ENCODE measurements around the gene RBL2.
A peak's percentile ranks its signal among the peaks of the same experiment; 100 is the strongest.
"Not testable (repeated sequence)": the region's sequence is repeated elsewhere in the genome, so short reads cannot be mapped to it uniquely, and the experiment has no call there.

The RBL2 gene, protein sequence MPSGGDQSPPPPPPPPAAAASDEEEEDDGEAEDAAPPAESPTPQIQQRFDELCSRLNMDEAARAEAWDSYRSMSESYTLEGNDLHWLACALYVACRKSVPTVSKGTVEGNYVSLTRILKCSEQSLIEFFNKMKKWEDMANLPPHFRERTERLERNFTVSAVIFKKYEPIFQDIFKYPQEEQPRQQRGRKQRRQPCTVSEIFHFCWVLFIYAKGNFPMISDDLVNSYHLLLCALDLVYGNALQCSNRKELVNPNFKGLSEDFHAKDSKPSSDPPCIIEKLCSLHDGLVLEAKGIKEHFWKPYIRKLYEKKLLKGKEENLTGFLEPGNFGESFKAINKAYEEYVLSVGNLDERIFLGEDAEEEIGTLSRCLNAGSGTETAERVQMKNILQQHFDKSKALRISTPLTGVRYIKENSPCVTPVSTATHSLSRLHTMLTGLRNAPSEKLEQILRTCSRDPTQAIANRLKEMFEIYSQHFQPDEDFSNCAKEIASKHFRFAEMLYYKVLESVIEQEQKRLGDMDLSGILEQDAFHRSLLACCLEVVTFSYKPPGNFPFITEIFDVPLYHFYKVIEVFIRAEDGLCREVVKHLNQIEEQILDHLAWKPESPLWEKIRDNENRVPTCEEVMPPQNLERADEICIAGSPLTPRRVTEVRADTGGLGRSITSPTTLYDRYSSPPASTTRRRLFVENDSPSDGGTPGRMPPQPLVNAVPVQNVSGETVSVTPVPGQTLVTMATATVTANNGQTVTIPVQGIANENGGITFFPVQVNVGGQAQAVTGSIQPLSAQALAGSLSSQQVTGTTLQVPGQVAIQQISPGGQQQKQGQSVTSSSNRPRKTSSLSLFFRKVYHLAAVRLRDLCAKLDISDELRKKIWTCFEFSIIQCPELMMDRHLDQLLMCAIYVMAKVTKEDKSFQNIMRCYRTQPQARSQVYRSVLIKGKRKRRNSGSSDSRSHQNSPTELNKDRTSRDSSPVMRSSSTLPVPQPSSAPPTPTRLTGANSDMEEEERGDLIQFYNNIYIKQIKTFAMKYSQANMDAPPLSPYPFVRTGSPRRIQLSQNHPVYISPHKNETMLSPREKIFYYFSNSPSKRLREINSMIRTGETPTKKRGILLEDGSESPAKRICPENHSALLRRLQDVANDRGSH

DNA sequence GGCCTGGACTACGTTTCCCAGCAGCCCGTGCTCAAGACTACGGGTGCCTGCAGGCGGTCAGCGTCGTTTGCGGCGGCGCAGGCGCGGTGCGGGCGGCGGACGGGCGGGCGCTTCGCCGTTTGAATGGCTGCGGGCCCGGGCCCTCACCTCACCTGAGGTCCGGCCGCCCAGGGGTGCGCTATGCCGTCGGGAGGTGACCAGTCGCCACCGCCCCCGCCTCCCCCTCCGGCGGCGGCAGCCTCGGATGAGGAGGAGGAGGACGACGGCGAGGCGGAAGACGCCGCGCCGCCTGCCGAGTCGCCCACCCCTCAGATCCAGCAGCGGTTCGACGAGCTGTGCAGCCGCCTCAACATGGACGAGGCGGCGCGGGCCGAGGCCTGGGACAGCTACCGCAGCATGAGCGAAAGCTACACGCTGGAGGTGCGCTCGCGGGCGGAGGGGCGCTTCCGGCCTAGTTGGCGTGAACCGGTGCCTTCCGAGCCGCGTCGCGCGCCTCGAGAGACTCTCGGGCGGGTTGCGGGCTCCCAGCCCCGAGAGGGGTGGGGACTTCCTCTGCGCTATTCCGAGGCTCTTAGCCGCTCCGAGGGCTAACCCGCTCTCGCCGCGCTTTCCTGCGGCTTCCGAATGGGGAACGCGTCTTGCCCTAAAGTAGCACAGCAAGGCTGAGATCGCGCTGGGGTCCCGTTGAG, at the start of gene RBL2:
Gene RBL2 (plus strand): TSS at position 95 of the 689 bp plus-strand sequence. CDS start 86 bp downstream, at position 181.
- peak; percentile 87 for DNase-seq (ENCODE audit: low read depth, low spot score)

DNA sequence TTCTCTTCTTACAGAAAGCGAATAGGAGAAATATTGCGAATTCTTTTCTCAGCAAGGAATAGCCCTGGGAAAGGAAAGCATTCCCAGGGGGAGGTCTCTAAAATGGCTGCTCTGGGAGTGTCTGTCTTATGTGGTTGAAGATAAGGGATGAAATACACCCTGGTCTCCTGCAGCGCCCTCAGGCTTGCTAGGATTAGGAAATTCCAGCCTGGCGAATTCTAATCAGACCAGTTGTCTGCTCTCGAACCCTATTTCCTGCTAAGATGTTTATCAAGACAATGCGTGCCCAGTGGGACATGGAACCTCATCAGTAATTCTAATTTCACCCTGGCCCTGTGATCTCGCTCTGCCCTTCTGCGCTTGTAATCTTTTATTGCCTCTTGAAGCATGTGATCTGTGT, 49.7 kb upstream of the RBL2 start:
- DNase-seq (ENCODE audit: low read depth, low spot score): not testable (repeated sequence)

DNA sequence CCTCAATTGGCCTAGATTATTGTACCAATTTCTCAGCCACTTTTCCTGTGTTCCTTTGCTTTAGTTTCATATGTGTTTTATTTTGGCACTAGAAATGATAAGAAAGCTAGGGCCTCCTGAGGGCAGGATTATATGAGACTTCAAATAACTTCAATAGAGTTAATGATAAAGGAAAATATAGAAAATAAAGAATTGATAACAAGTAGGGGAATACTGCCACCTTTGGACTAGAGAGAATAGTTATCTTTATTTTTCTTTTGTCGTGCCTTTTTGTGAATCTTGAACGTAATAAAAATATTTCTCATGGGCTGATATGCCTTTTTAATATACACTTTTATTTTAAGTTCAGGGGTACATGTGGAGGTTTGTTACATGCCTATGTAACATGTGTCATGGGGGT, 29.3 kb upstream of the RBL2 start:
- DNase-seq (ENCODE audit: low read depth, low spot score): no peak

DNA sequence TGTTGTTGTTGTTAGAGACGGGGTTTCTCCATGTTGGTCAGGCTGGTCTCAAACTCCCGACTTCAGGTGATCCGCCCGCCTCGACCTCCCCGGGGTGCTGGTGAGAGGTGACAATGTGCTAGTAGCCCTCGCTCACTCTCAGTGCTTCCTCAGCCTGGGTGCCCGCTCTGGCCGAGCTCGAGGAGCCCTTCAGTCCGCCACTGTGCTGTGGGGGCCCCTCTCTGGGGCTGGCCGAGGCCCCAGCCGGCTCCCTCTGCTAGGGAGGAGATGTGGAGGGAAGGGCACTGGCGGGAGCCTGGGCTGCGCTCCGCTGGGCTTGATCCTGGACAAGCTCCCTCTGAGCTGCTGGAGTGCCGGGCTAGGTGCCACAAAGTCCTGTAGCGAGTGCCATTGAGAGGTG, 21.7 kb upstream of the RBL2 start:
- DNase-seq (ENCODE audit: low read depth, low spot score): no peak

DNA sequence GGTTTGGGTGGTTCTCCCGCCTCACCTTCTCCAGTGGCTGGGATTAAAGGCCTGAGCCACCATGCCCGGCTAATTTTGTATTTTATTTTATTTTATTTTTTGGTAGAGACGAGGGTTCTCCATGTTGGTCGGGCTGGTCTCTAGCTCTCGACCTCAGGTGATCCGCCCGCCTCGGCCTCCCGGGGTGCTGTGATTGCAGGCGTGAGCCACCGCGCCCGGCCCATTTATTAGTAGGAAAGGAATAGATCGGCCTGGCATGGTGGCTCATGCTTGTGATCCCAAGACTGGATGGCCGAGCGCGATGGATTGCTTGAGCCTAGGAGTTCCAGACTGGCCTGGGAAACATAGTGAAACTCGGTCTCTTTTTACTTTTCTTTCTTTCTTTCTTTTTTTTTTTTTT, 20.4 kb upstream of the RBL2 start:
- DNase-seq (ENCODE audit: low read depth, low spot score): no peak

DNA sequence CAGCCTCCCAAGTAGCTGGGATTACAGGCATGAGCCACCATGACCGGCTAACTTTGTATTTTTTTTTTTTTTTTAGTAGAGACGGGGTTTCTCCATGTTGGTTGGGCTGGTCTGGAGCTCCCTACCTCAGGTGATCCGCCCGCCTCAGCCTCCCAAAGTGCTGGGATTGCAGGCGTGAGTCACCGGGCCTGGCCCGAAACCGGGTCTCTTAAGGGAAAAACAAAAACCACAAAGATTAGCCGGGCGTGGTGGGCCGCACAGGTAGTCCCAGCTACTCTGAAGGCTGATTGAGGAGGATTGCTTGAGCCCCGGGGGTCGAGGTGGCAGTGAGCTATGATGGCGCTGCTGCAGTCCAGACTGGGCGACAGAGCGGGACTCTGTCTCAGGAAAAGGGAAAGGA, 19.9 kb upstream of the RBL2 start:
- DNase-seq (ENCODE audit: low read depth, low spot score): no peak

DNA sequence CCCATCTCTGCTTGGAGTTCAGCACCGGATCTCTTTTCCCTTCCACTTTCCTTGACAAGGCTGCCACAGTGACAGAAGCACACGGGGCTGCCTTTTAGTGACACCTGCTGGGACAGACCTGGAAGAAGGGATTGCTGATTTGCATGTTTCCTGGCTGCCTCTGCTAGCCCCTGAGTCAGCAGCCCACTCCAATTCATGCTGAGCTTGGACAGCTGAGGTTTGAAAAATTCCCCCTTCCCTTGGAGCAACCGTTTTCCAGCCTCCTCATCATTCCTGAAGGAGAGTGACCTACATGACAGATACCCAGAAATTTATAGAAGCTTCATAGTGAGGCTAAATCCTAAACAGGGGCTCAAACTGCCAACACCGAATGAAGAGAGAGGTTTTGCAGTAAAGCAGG, 18.8 kb upstream of the RBL2 start:
- peak; percentile 71 for DNase-seq (ENCODE audit: low read depth, low spot score)

DNA sequence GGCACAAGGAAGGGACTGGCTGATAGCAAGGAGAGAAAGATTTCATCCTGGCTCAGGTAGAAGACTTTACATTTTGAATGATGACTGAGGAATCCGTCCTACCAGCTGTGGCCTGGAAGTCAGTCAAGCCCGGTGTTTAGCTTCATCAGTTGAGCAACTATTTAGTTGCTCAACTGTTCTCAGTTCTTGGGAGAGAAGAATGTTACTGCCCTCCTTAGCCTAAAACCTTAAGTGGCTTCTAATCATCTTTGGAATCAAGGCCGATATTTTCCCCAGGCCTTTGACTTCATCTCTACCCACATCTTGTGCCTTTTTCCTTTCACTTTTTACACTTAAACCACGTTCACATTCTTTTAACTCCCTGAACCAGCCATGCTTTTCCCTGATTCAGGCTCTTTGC, 17.3 kb upstream of the RBL2 start:
- peak; percentile 15 for DNase-seq (ENCODE audit: low read depth, low spot score)

DNA sequence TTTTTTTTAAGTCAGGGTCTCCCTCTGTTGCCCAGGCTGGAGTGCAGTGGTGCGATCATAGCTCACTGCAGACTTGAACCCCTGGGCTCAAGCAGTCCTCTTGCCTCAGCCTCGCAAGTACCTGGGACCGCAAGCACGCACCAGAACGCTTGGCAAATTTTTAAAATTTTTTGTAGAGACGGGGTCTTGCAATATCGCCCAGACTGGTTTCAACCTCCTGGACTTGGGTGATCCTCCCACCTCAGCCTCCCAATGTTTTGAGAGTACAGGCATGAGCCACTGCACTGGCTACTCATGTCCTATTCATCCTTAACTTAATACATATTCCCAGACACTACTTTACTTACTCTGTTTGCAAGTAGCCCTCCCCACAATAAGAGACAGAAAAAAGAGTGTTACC, 16.3 kb upstream of the RBL2 start:
- no peak for DNase-seq (ENCODE audit: low read depth, low spot score)

DNA sequence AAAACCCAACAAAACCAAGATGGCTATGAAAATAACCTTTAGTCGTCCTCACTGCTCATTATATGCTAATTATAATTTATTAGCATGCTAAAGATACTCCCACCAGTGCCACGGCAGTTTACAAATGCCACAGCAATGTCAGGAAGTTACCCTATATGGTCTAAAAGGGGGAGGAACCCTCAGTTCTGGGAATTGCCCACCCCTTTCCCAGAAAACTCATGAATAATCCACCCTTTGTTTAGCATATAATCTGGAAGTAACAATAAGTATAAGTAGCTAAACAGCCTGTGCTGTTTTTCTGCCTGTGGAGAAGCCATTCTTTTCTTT, 14.9 kb upstream of the RBL2 start:
- DNase-seq (ENCODE audit: low read depth, low spot score): not testable (repeated sequence)

DNA sequence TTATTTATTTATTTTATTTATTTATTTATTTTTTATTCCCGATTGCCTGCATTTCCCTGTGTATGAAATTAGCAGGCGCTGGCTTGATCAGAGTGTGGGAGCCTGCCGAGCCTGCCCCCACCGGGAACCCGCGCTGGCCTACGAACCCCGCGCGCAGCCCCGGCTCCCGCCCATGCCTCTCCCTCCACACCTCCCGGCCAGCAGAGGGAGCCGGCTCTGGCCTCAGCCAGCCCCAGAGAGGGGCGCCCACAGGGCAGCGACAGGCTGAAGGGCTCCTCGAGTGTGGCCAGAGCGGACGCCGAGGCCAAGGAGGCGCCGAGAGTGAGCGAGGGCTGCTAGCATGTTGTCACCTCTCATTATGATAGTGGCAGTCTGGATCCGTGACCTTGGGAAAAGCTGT, 13.0 kb upstream of the RBL2 start:
- DNase-seq (ENCODE audit: low read depth, low spot score): no peak

DNA sequence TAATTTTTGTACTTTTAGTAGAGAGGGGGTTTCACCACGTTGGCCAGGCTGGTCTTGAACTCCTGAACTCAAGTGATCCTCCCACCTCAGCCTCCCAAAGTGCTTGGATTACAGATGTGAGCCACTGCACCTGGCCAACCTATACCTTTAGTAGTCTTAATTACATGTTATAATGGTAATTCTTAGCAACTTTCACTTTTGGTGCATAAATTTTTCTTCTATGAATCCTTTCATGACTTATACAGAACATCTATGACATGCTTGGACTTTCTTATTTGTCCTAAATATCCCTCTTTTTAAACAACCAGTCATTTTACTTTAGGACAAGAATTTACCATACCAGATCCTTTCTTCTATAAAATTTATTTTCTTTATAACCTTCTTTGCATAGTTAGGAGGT, 10.3 kb upstream of the RBL2 start:
- DNase-seq (ENCODE audit: low read depth, low spot score): not testable (repeated sequence)

DNA sequence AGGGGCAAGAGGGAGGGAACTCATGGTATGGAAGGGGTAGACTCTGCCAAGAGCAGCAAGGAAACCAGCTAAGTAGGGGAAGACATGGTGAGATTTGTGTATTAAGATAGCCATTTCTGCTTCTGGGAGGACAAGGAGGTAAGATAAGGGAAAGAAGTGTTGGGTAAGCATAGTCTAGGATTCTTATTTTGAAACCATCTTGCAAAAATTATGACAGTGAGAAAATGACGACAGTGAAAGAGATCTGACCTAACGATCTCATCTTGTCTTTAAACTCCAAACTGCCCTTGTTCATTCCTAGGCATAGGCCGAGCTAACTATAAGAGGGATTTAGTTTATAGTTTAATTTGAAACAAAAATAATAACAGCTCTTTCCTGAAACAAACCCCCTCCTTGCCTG, 5.6 kb upstream of the RBL2 start:
- no peak for DNase-seq (ENCODE audit: low read depth, low spot score)

DNA sequence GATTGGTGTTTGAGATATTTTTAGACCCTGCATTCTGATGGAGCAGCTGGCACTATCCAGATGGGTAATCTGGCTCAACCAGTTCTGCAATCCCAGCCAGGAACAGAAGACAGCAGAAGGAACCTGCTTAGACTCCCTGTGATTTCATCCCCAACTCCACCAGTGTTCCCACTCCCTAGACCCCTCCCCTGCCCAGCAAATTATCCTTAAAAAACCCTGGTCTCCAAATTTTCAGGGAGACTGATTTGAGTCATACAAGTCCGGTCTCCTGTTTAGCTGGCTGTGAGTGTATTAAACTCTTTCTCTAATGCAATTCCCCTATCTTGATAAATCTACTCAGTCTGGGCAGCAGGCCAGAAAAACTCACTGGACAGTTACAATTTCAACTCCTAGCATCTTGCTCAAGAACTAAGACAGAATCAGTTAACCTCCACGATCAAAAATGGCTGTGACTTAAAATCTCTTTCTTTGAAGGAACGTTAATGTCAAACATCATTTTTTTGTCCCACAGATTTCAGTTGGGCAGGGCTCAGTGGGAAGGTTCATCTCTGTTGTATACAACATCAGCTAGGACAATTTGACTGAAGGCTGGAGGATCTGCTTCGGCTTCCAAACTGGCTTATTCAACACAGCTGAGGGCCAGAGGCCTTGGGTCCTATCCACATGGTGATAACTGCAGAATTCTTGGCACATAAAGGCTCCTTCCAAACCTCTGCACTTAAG, 4.9 kb upstream of the RBL2 start:
- peak; percentile 31 for DNase-seq (ENCODE audit: low read depth, low spot score)

DNA sequence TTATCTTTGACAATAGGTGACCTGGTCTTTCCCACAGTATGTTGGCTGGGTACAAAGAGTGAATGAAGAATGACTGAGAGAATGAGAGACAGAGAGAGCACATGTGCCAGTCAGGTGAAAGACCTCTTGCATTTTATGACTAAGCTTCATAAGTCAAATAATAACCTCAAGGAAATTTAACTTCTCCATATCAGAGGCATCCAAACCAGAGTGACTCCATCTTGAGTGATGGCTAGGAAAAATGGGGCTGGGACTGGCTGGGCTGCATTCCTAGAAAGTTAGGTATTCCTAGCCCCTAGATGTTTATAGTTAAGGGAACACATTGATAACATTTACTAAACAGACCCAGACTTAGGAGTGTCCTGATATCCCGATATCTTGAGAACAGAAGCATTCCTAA, 3.9 kb upstream of the RBL2 start:
- peak; percentile 30 for DNase-seq (ENCODE audit: low read depth, low spot score)

DNA sequence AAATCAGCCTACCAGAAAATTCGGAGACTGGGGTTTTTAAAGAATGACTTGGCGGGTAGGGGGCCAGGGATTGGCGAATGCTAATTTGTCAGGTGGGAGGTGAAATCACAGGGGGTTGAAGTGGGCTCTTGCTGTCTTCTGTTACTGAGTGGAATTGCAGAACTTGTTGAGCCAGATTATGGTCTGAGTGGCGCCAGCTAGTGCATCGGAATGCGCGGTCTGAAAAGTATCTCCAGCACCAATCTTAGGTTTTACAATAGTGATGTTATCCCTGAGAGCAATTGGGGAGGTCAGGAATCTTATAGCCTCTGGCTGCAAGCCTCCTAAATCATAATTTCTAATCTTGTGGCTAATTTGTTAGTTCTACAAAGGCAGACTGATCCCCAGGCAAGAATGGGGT, 762 bp upstream of the RBL2 start:
- peak; percentile 90 for DNase-seq (ENCODE audit: low read depth, low spot score)

DNA sequence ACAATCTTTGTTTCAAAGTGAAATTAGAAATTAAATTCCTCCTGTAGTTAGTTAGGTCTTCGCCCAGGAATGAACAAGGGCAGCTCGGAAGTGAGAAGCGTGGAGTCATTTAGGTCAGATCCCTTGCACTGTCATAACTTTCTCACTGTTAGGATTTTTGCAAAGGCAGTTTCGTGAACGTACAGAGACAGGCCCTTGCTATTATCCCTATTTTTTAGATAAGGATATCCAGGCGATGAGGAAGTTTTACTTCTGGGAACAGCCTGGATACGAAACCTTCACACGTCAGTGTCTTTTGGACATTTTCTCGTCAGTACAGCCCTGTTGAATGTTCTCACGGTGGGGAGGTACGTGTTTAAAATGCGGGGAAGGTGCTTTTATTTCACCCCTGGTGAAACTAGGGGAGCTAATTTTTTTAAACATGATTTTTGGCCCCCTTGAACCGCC, 318 bp upstream of the RBL2 start:
- DNase-seq (ENCODE audit: low read depth, low spot score): no peak

DNA sequence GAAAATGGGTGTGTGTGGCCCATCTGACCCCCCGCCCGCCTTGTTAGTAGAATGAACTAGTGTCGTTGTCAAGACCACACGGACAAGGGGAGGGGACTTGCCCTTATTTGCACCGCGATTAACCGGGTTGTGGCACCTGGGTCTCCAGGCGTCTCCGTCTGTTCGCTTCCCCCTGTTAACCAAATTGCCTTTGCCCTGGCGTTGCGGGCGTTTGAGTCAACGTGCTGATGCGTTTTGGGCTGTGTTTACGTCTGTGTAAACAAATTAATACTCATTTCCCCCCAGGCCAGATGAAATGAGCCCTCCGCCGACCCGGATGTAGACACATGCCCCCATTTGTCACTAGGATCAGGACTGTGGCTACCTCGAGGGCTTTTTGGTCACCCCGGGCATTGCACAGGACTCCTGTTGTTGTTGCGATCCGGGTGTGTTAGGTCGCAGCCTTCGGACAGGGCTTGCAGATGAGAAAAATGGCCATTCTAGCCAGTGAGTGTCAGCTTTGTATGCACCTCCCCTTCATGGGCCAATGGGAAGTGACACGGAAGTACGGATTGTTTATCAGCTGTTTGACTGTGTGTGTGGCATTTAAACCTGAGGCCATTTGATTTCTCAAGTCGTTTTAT, 906 bp downstream of the RBL2 start:
- DNase-seq (ENCODE audit: low read depth, low spot score): peak; percentile 87

DNA sequence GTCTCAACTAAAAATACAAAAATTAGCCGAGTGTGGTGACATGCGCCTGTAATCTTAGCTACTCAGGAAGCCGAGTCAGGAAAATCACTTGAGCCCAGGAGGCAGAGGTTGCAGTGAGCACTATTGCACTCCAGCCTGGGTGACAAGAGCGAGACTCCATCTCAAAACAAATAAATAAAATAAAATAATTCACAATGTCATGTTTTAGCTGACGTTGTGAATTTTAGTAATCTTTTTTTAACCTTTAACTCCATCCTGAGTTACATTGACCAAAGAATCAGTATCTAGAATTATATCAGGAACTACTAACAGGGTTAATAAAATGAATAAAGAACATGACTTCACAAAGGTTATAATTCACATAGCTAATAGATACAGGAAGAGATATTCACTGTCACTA, 5.9 kb downstream of the RBL2 start:
- DNase-seq (ENCODE audit: low read depth, low spot score): no peak

DNA sequence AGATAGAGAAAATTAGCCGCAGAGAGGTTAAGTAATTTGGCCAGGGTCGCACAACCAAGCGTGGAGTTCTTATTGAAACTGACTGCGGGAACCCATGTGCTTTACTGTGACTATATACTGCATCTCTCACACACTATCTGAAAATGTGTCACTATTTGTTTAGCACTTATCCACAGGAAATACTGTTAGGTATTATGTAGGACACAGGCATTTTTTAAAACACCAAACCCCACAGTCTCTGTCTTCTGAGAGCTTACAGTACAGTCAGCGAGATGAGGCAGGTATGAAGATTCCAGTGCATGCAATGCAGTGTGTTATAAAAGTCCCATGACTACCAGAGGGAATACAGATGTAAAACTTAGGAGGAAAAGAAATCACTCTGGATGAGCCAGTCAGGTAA, 11.3 kb downstream of the RBL2 start:
- DNase-seq (ENCODE audit: low read depth, low spot score): no peak

DNA sequence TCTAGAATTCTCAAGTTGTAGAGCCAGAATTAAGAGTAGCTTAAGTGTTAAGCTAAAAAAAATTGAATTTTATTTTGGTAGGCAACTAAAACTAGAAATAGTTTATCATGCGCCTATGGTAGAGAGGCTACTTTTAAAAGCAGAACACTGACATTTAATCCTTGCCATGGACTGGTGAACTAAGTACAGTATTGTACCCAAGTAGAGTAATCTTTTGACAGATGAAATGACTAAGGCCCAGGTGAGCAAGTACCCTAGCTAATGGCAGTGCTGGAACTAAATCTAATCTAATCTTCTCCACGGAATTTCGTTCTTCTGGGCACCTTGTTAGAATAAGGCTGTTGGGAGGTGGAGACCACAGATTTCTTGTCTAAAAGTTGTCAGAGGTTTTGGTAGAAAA, 11.8 kb downstream of the RBL2 start:
- DNase-seq (ENCODE audit: low read depth, low spot score): no peak

All from ELF-1 (cell line).